Type B pancreatic cell (in vitro differentiated cells): Measurements from ENCODE around the gene EIF4E2. TPM values are rescaled to one million over a fixed set of nuclear protein-coding genes. Genes with fewer than 3 reads are reported as not detected.
"Not testable (repeated sequence)": the region's sequence is repeated elsewhere in the genome, so short reads cannot be mapped to it uniquely, and the experiment has no call there.

Experiments used
- DNase-seq: peaks from one replicate; pipeline ENCODE4 v3.0.0; 2021; ENCODE audit warnings: mixed read lengths; ENCODE audit not compliant: unreplicated experiment; ENCODE audit errors: extremely low spot score
- H3K27ac Mint-ChIP-seq: 2 replicates; pipeline ENCODE4 v1.8.0; 2021; ENCODE audit warnings: mild to moderate bottlenecking, mixed read lengths
- H3K27me3 Mint-ChIP-seq: 2 replicates; pipeline ENCODE4 v1.8.0; 2021; ENCODE audit warnings: mixed read lengths
- H3K36me3 Mint-ChIP-seq: 2 replicates; pipeline ENCODE4 v1.8.0; 2021; ENCODE audit warnings: mixed read lengths
- H3K4me1 Mint-ChIP-seq: one replicate; pipeline ENCODE4 v1.8.0; 2021; ENCODE audit warnings: mixed read lengths; ENCODE audit not compliant: unreplicated experiment
- H3K4me3 Mint-ChIP-seq: 2 replicates; pipeline ENCODE4 v1.8.0; 2021; ENCODE audit warnings: mild to moderate bottlenecking, mixed read lengths
- H3K9me3 Mint-ChIP-seq: 2 replicates; pipeline ENCODE4 v1.8.0; 2021; ENCODE audit warnings: mixed read lengths
- total RNA-seq: library from RNA; stranded (reverse); gene quantifications from 2 replicates; pipeline ENCODE4 v1.2.1, GENCODE V29; 2021; ENCODE audit warnings: low replicate concordance
- TF ChIP-seq, protein P1 (sequence below): fragments of 200-600 bp; sonication (generic); conservative IDR thresholded peaks from 2 replicates; pipeline ENCODE4 v1.5.0; 2021; ENCODE audit warnings: antibody characterized with exemption, mild to moderate bottlenecking

Gene EIF4E2
- total RNA-seq, 1 donor from 2014 or later = 77.1 TPM

DNA sequence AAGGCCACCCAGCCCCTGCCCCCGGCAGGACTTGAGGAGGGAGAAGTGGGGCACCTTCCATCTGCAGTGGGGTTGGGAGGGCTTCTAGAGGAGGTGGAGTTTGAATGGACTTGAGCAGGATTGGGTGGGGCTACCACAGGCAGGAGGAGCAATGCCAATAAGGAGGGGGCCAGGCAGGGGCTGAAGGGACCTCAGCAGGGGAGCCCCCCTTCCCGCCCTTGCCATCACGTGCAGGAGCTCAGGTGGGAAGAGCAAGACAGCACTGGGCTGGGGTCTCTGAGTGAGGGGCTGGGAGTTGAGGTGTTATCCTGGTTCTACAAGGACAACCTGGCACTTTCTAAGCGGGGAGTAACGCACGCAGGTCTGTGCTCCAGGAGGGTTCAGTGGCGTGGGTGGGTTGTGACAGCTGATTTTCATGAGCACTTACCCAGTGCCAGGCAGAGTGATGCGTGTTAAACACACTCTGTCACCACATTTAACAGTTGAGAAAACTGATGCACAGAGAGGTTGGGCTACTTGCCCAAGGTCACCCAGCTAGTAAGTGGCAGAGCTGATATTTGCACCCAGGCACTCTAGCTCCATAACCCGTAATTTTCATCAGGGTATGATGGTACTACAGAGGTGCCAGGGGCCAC, 19.7 kb upstream of the EIF4E2 start:
- DNase-seq = no peak
- Mint-ChIP-seq H3K9me3 (no peaks in the 10 kb centered on the region), H3K4me3 (no peak overlapping the region), H3K4me1 (peaks cover 4% of the 10 kb centered on the region), H3K36me3 (no peaks in the 10 kb centered on the region), H3K27ac (no peak overlapping the region), H3K27me3 (peaks cover 25% of the 10 kb centered on the region)
- TF ChIP-seq, protein P1, sequence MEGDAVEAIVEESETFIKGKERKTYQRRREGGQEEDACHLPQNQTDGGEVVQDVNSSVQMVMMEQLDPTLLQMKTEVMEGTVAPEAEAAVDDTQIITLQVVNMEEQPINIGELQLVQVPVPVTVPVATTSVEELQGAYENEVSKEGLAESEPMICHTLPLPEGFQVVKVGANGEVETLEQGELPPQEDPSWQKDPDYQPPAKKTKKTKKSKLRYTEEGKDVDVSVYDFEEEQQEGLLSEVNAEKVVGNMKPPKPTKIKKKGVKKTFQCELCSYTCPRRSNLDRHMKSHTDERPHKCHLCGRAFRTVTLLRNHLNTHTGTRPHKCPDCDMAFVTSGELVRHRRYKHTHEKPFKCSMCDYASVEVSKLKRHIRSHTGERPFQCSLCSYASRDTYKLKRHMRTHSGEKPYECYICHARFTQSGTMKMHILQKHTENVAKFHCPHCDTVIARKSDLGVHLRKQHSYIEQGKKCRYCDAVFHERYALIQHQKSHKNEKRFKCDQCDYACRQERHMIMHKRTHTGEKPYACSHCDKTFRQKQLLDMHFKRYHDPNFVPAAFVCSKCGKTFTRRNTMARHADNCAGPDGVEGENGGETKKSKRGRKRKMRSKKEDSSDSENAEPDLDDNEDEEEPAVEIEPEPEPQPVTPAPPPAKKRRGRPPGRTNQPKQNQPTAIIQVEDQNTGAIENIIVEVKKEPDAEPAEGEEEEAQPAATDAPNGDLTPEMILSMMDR = no peak

DNA sequence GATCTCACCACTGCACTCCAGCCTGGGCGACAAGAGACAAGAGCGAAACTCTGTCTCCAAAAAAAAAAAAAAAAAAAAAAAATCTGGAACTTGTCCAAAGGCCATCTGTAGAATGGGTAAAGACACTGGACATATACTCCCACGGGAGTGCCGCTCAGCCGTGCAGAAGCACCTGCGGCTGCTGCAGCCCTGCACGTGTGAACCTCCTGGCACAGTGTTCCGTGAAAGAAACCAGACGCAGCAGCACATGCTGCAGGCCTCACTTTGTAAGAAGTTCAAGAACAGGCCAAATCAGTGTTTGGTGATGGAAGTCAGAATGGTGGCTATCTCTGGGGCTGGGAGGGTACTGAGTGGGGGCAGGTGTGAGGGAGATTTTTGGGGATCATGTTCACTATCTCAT, 18.1 kb upstream of the EIF4E2 start:
- Mint-ChIP-seq H3K9me3 (no peaks in the 10 kb centered on the region), H3K4me1 (peaks cover 4% of the 10 kb centered on the region), H3K36me3 (no peaks in the 10 kb centered on the region), H3K27me3 (peaks cover 19% of the 10 kb centered on the region), H3K4me3 (no peak overlapping the region), H3K27ac (no peak overlapping the region)
- no peak for DNase-seq
- TF ChIP-seq, protein P1 = no peak

DNA sequence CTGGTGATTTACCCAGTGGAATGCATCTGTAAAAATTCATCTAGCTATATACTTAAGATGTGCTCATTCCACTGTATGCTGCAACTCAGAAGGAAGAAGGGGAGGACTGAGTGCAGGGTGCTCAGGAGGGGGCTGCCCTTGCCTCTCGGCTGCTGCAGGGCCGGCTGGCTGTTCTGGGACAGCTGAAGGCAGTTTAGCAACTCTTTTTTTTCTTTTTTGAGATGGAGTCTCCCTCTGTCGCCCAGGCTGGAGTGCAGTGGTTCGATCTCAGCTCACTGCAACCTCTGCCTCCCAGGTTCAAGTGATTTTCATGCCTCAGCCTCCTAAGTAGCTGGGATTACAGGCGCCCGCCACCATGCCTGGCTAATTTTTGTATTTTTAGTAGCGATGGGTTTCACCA, 17.7 kb upstream of the EIF4E2 start:
- not testable (repeated sequence) for DNase-seq, H3K27ac Mint-ChIP-seq, H3K36me3 Mint-ChIP-seq, H3K9me3 Mint-ChIP-seq, H3K4me1 Mint-ChIP-seq, H3K4me3 Mint-ChIP-seq
- H3K27me3 Mint-ChIP-seq = peaks cover 17% of the 10 kb centered on the region

DNA sequence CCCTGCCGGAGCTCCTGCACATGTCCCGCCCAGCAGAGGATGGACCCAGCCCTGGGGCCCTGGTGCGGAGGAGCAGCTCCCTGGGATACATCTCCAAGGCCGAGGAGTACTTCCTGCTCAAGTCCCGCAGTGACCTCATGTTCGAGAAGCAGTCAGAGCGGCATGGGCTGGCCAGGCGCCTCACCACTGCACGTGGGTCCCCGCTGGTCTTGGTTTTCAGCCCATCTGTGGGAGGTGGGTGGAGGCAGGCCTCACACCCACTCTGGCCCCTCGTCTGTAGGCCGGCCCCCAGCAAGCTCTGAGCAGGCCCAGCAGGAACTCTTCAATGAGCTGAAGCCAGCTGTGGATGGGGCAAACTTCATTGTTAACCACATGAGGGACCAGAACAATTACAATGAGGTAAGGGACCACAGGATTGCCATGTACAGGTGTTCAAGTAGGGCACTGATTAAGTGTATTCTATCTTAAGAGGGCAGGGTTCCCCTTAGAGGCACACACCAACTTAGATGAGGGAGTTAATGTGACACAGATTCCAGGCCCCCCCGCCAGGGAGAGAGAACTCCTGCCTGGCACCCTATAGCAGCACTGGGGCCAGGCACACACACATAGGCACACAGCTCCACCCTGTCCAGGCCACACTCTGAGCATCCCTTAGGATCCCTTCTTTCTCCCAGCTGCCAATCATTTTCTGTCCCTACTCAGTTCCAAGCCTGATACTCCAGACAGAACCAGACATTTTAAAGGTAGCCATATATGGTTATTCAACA, 16.4 kb upstream of the EIF4E2 start:
- H3K36me3 Mint-ChIP-seq = no peaks in the 10 kb centered on the region
- H3K9me3 Mint-ChIP-seq = no peaks in the 10 kb centered on the region
- DNase-seq = no peak
- peaks cover 15% of the 10 kb centered on the region for H3K4me1 Mint-ChIP-seq
- H3K27ac Mint-ChIP-seq = no peak overlapping the region
- TF ChIP-seq, protein P1 = no peak
- no peak overlapping the region for H3K4me3 Mint-ChIP-seq
- peaks cover 7% of the 10 kb centered on the region for H3K27me3 Mint-ChIP-seq

DNA sequence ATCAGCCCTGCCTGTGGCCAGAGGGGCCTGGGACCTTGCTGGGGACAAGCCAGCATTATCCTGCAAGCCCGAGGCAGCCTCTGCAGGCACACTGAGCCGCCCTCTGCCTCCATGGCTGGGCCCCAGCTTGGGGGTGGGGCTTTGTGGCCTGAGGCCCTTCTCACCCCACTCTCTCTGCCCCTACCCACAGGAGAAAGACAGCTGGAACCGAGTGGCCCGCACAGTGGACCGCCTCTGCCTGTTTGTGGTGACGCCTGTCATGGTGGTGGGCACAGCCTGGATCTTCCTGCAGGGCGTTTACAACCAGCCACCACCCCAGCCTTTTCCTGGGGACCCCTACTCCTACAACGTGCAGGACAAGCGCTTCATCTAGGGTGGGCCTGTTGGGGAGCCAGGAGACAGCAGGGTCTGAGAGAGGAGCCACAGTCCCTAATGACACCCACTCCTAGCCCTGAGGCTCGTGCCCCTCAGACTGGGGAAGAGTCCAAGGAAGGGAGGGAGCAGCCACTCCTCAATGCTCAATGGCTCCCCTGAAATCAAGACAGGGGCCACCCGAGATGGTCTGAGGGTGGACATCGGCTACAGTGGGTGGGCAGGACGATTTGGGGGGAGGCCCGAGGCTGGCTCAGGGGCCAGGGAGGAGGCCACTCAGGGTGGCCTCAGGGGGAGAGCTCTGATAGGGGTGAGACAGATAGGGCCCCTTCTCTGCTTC, 15.4 kb upstream of the EIF4E2 start:
- Mint-ChIP-seq H3K4me3 (no peak overlapping the region), H3K27ac (no peak overlapping the region), H3K36me3 (no peaks in the 10 kb centered on the region), H3K9me3 (no peaks in the 10 kb centered on the region), H3K4me1 (peaks cover 17% of the 10 kb centered on the region), H3K27me3 (peaks cover 7% of the 10 kb centered on the region)
- no peak for DNase-seq
- TF ChIP-seq, protein P1 = no peak
